Effector CD8-positive, alpha-beta T cell (primary cell): ENCODE results near the gene COL6A2.
"Not testable (repeated sequence)": the region's sequence is repeated elsewhere in the genome, so short reads cannot be mapped to it uniquely, and the experiment has no call there.

ENCODE experiments used
- DNase-seq: peaks from one replicate; lab custom pipeline; 2025; lab: John Stamatoyannopoulos, UW

The COL6A2 gene

DNA sequence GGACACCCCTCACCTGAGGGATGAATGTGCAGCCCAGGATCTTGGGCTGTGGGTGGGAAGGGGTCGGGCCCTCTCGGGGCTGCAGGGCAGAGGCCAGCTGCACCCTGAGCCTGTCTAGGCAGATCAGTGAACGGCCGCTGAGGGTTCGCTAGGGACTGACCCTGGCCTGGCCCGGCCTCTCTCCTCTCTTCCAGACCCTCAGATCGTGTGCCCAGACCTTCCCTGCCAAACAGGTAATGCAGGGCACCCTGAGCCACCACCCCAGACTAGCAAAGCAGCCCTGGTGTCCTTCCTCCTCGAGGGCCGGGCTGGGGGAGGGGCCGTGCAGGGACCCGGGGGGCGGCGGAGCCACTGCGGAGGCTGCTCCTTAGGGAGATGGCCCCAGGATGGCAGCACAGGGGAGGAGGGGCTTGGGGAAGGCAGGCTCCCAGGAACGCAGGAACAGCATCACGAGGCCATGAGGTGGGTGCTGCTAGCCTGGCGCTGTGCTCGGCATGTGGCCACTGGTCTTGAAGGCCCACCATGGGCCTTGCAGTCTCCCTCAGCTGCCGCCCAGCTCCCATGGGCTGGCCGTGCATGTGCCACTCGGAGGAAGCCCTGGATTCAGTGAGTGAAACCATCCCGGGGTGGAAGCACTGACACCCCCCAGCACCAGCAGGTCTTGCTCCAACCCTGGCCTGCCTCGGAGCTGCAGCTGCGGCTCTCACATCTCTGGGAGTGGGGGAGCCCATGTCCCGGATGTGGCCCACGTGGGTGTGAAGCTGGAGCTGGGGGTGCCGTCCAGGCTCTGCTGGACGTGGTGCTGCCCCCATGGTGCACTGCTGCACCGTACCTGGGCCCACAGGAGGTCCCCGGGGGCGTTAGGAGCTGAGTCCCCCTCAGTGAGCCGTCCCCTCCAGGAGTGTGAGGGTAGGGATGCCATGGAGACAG lies 28.7 kb downstream of the COL6A2 start:
- no peak for DNase-seq

GRCh38 chr21:46127239-46128105 lies 29.6 kb downstream of the COL6A2 start:
- no peak for DNase-seq

GRCh38 chr21:46128106-46128932 lies 30.4 kb downstream of the COL6A2 start:
- no peak for DNase-seq

DNA sequence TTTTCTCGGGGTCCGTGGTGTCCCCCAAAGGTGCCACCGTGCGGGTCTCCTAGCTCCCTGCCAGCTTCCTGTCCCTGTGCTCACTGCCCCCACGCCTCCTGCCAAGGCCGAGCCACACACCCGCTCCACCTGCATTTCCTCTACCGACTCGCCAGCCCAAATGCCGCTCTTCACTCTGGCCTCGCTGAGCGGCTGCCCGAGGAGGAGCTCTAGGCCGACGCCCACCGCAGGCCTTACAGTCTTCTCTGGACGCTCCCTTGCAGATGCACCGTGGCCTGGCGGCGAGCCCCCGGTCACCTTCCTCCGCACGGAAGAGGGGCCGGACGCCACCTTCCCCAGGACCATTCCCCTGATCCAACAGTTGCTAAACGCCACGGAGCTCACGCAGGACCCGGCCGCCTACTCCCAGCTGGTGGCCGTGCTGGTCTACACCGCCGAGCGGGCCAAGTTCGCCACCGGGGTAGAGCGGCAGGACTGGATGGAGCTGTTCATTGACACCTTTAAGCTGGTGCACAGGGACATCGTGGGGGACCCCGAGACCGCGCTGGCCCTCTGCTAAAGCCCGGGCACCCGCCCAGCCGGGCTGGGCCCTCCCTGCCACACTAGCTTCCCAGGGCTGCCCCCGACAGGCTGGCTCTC lies 31.1 kb downstream of the COL6A2 start:
- no peak for DNase-seq

- no peak for DNase-seq
Observed at GRCh38 chr21:46129846-46130651, 32.1 kb downstream of the COL6A2 start.

GRCh38 chr21:46130831-46131587 lies 33.1 kb downstream of the COL6A2 start:
- no peak for DNase-seq

- no peak for DNase-seq
Observed at GRCh38 chr21:46131588-46131837, 33.6 kb downstream of the COL6A2 start.

DNA sequence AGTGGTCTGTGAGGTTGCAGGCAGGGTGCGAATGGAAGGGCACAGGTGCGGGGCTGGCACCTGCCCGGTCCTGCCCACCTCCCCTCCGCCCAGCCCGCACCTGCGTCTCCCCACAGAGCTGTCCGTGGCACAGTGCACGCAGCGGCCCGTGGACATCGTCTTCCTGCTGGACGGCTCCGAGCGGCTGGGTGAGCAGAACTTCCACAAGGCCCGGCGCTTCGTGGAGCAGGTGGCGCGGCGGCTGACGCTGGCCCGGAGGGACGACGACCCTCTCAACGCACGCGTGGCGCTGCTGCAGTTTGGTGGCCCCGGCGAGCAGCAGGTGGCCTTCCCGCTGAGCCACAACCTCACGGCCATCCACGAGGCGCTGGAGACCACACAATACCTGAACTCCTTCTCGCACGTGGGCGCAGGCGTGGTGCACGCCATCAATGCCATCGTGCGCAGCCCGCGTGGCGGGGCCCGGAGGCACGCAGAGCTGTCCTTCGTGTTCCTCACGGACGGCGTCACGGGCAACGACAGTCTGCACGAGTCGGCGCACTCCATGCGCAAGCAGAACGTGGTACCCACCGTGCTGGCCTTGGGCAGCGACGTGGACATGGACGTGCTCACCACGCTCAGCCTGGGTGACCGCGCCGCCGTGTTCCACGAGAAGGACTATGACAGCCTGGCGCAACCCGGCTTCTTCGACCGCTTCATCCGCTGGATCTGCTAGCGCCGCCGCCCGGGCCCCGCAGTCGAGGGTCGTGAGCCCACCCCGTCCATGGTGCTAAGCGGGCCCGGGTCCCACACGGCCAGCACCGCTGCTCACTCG lies 34.1 kb downstream of the COL6A2 start:
- DNase-seq: no peak

GRCh38 chr21:46135782-46136395 lies 38.0 kb downstream of the COL6A2 start:
- DNase-seq: no peak

- DNase-seq: no peak
Observed at GRCh38 chr21:46136739-46137349, 38.9 kb downstream of the COL6A2 start.

GRCh38 chr21:46137908-46138307 lies 40.0 kb downstream of the COL6A2 start:
- DNase-seq: no peak

GRCh38 chr21:46138383-46138970 lies 40.6 kb downstream of the COL6A2 start:
- no peak for DNase-seq

GRCh38 chr21:46139686-46140085 lies 41.8 kb downstream of the COL6A2 start:
- DNase-seq: no peak

- DNase-seq: not testable (repeated sequence)
Observed at GRCh38 chr21:46140352-46141003, 42.6 kb downstream of the COL6A2 start.

DNA sequence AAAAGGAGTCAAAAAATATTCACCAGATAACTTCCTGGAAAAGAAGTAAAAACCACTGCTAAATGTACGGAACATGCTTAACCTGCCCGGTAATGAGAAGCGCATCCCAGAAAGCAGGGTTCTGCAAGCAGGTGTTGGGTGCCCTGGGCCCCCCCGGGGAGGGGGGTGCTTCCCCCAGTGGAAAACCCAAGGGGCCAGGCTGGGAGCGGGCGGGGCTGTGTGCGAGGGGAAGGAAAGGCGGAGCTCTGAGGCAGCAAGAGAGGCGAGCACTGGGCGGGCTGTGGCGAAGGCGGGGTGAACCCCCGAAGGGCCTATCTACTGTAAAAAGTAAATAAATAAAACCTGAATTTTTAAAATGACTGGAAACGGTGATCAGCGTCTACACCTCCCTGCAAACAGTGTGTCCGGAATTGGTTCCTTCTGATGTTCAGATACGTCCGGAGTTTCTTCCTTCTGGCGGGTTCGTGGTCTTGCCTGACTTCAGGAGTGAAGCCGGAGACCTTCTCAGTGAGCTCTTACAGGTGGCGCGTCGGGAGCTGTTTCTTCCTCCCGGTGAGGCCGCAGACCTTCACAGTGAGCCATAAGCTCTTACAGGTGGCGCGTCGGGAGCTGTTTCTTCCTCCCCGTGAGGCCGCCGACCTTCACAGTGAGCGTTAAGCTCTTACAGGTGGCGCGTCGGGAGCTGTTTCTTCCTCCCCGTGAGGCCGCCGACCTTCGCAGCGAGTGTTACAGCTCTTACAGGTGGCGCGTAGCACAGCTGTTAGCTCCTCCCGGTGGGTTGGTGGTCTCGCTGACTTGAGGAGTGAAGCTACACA lies 44.1 kb downstream of the COL6A2 start:
- no peak for DNase-seq
